ENCODE results near the gene SRGAP2B. TPM values are rescaled to one million over a fixed set of nuclear protein-coding genes. Genes with fewer than 3 reads are reported as not detected.
"Not testable (repeated sequence)": the region's sequence is repeated elsewhere in the genome, so short reads cannot be mapped to it uniquely, and the experiment has no call there.

The SRGAP2B gene
- total and polyA plus RNA-seq, 2 of the 8 experiments (the other 6 are each of a cell fraction or from before 2014, with no cell fraction given): 4.9 to 39.5 TPM

GRCh38 chr1:144910729-144911128 is 184.4 kb downstream of the SRGAP2B start:
- H3K9ac ChIP-seq (replicated peaks in 1 of 4; ENCODE audit: extremely low read depth in 1 of 4, low read depth in 3 of 4, low read length in 3 of 4); H2BK20ac ChIP-seq (ENCODE audit: low read length); H2AFZ ChIP-seq (ENCODE audit: low read length); H3K18ac ChIP-seq (ENCODE audit: extremely low read depth, low read length); H3K79me1 ChIP-seq (ENCODE audit: low read depth, low read length); H3K4me2 ChIP-seq (ENCODE audit: insufficient read depth in 1 of 2, low read depth in 2 of 2, low read length in 2 of 2); POLR2A ChIA-PET (ENCODE audit: partially characterized antibody); H4K20me1 ChIP-seq (replicated peaks in 1 of 2; ENCODE audit: control insufficient read depth in 1 of 2, insufficient read depth in 2 of 2, low read length in 2 of 2); H2BK5ac ChIP-seq (ENCODE audit: low read depth, low read length); H2BK12ac ChIP-seq (ENCODE audit: low read depth, low read length); H4K8ac ChIP-seq (ENCODE audit: extremely low read depth, insufficient read depth, low read length); H3K14ac ChIP-seq (ENCODE audit: insufficient read length); H3K27ac ChIP-seq (ENCODE audit: low read depth, low read length); H3K4ac ChIP-seq (replicated peaks; ENCODE audit: insufficient read length, low read depth, low read length); H3K23me2 ChIP-seq (ENCODE audit: low read depth, low read length); H3K4me3 ChIP-seq (ENCODE audit: extremely low read depth in 1 of 4, insufficient read depth in 2 of 4, low read depth in 3 of 4, low read length in 4 of 4); H4K91ac ChIP-seq (replicated peaks; ENCODE audit: insufficient read length, low read length); CTCF ChIA-PET (ENCODE audit: partially characterized antibody); DNase-seq (ENCODE audit: low read depth in 1 of 2, low spot score in 2 of 2); H3K23ac ChIP-seq (ENCODE audit: insufficient read length); H3K9me3 ChIP-seq (ENCODE audit: insufficient read depth in 2 of 2, low read depth in 1 of 2, low read length in 1 of 2); H4K5ac ChIP-seq (ENCODE audit: insufficient read length, low read depth, low read length); H2BK120ac ChIP-seq (replicated peaks; ENCODE audit: low read depth, low read length); H3K79me2 ChIP-seq (ENCODE audit: control insufficient read depth in 1 of 2, insufficient read depth in 2 of 2, low read length in 2 of 2); H3K4me1 ChIP-seq (replicated peaks in 1 of 4; ENCODE audit: control insufficient read depth in 3 of 4, insufficient read depth in 4 of 4, low read length in 3 of 4); H3K27me3 ChIP-seq (replicated peaks in 1 of 4; ENCODE audit: control insufficient read depth in 3 of 4, extremely low read depth in 1 of 4, insufficient read depth in 3 of 4, low read length in 3 of 4); H2AK5ac ChIP-seq (ENCODE audit: low read depth, low read length); H2BK15ac ChIP-seq (ENCODE audit: low read length); H3K56ac ChIP-seq (replicated peaks; ENCODE audit: insufficient read length, low read depth, low read length); H3K36me3 ChIP-seq (ENCODE audit: control insufficient read depth in 2 of 4, insufficient read depth in 4 of 4, low read length in 3 of 4); FAIRE-seq: not testable (repeated sequence)
- no CpG with 5 or more reads among the region's 5 CpGs for WGBS, 2 experiments (ENCODE audit: extremely low coverage in 1 of 2, insufficient coverage in 1 of 2, insufficient read length in 1 of 2, insufficient replicate concordance in 2 of 2, low coverage in 1 of 2, low lambda C conversion rate in 2 of 2, missing lambda C conversion rate in 1 of 2)

GRCh38 chr1:144900841-144901240 is 194.3 kb downstream of the SRGAP2B start:
- H3K27ac ChIP-seq (ENCODE audit: low read depth, low read length); H3K4me2 ChIP-seq (ENCODE audit: insufficient read depth in 1 of 2, low read depth in 2 of 2, low read length in 2 of 2); H4K20me1 ChIP-seq (replicated peaks in 1 of 2; ENCODE audit: control insufficient read depth in 1 of 2, insufficient read depth in 2 of 2, low read length in 2 of 2); H2BK15ac ChIP-seq (ENCODE audit: low read length); H3K18ac ChIP-seq (ENCODE audit: extremely low read depth, low read length); H2AK5ac ChIP-seq (ENCODE audit: low read depth, low read length); H3K14ac ChIP-seq (ENCODE audit: insufficient read length); H3K4me3 ChIP-seq (ENCODE audit: extremely low read depth in 1 of 4, insufficient read depth in 2 of 4, low read depth in 3 of 4, low read length in 4 of 4); H3K27me3 ChIP-seq (replicated peaks in 1 of 4; ENCODE audit: control insufficient read depth in 3 of 4, extremely low read depth in 1 of 4, insufficient read depth in 3 of 4, low read length in 3 of 4); H2AFZ ChIP-seq (ENCODE audit: low read length); H3K4me1 ChIP-seq (replicated peaks in 1 of 4; ENCODE audit: control insufficient read depth in 3 of 4, insufficient read depth in 4 of 4, low read length in 3 of 4); H3K23me2 ChIP-seq (ENCODE audit: low read depth, low read length); H3K23ac ChIP-seq (ENCODE audit: insufficient read length); H2BK5ac ChIP-seq (ENCODE audit: low read depth, low read length); H3K36me3 ChIP-seq (ENCODE audit: control insufficient read depth in 2 of 4, insufficient read depth in 4 of 4, low read length in 3 of 4); H3K9me3 ChIP-seq (ENCODE audit: insufficient read depth in 2 of 2, low read depth in 1 of 2, low read length in 1 of 2); CTCF ChIA-PET (ENCODE audit: partially characterized antibody); H3K79me2 ChIP-seq (ENCODE audit: control insufficient read depth in 1 of 2, insufficient read depth in 2 of 2, low read length in 2 of 2); H2BK120ac ChIP-seq (replicated peaks; ENCODE audit: low read depth, low read length); H4K91ac ChIP-seq (replicated peaks; ENCODE audit: insufficient read length, low read length); H3K9ac ChIP-seq (replicated peaks in 1 of 4; ENCODE audit: extremely low read depth in 1 of 4, low read depth in 3 of 4, low read length in 3 of 4); H3K4ac ChIP-seq (replicated peaks; ENCODE audit: insufficient read length, low read depth, low read length); POLR2A ChIA-PET (ENCODE audit: partially characterized antibody); H3K79me1 ChIP-seq (ENCODE audit: low read depth, low read length); H4K5ac ChIP-seq (ENCODE audit: insufficient read length, low read depth, low read length); H4K8ac ChIP-seq (ENCODE audit: extremely low read depth, insufficient read depth, low read length); FAIRE-seq; H2BK20ac ChIP-seq (ENCODE audit: low read length); H2BK12ac ChIP-seq (ENCODE audit: low read depth, low read length); H3K56ac ChIP-seq (replicated peaks; ENCODE audit: insufficient read length, low read depth, low read length); DNase-seq (ENCODE audit: low read depth in 1 of 2, low spot score in 2 of 2): not testable (repeated sequence)
- WGBS, 2 experiments (ENCODE audit: extremely low coverage in 1 of 2, insufficient coverage in 1 of 2, insufficient read length in 1 of 2, insufficient replicate concordance in 2 of 2, low coverage in 1 of 2, low lambda C conversion rate in 2 of 2, missing lambda C conversion rate in 1 of 2): no CpG with 5 or more reads among the region's 6 CpGs
